Nephron (organoid): ENCODE data around the gene PKMYT1.
"Not testable (repeated sequence)": the region's sequence is repeated elsewhere in the genome, so short reads cannot be mapped to it uniquely, and the experiment has no call there.

ENCODE experiments used
- H3K27ac Mint-ChIP-seq, 3 experiments: 2 replicates each; pipeline ENCODE4 v1.8.0; 2020; ENCODE audit warnings: mixed read lengths in 3 of 3, mild to moderate bottlenecking in 2 of 3, moderate library complexity in 1 of 3
- H3K27me3 Mint-ChIP-seq: 2 replicates; pipeline ENCODE4 v1.8.0; 2021; ENCODE audit warnings: low read depth, mild to moderate bottlenecking, moderate library complexity, mixed read lengths
- H3K36me3 Mint-ChIP-seq: 2 replicates; pipeline ENCODE4 v1.8.0; 2020; ENCODE audit warnings: low read depth, mixed read lengths
- H3K4me1 Mint-ChIP-seq: 2 replicates; pipeline ENCODE4 v1.8.0; 2020; ENCODE audit warnings: mixed read lengths
- H3K4me3 Mint-ChIP-seq, 3 experiments: 2 replicates each; pipeline ENCODE4 v1.8.0; 2020; ENCODE audit warnings: mild to moderate bottlenecking in 3 of 3, mixed read lengths in 3 of 3, moderate library complexity in 2 of 3
- H3K9me3 Mint-ChIP-seq: 2 replicates; pipeline ENCODE4 v1.8.0; 2020; ENCODE audit warnings: mixed read lengths
- CTCF ChIP-seq, 3 experiments: fragments of 200-600 bp; sonication (generic); IDR thresholded peaks; one replicate each; pipeline ENCODE4 v1.5.0; 2021; ENCODE audit warnings: antibody characterized with exemption in 3 of 3; ENCODE audit not compliant: unreplicated experiment in 3 of 3

Gene PKMYT1

DNA sequence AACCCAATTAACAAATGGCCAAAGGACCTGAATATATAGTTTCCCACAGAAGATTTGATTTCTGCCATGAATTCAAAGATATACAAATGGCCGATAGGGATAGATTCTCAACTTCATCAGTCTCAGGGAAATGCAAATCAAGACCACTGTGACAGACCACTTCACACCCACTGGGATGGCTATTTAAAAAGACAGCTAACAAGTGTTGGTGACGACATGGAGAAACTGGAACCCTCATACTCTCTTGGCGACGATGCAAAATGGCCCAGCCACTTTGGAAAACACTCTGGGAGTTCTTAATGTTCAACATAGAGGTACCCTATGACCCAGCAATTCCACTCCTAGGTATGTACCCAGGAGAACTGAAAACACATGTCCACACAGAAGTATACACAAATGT, 33.6 kb downstream of the PKMYT1 start:
- Mint-ChIP-seq H3K36me3 (peaks cover 34% of the 10 kb centered on the region), H3K27ac (no peak overlapping the region), H3K4me3 (no peak overlapping the region), H3K27me3 (no peaks in the 10 kb centered on the region), H3K4me1 (no peaks in the 10 kb centered on the region), H3K9me3 (no peaks in the 10 kb centered on the region)
- TF ChIP-seq CTCF (IDR thresholded peaks at IDR 0.05; ENCODE audit: unreplicated experiment in 3 of 3) = no peak

DNA sequence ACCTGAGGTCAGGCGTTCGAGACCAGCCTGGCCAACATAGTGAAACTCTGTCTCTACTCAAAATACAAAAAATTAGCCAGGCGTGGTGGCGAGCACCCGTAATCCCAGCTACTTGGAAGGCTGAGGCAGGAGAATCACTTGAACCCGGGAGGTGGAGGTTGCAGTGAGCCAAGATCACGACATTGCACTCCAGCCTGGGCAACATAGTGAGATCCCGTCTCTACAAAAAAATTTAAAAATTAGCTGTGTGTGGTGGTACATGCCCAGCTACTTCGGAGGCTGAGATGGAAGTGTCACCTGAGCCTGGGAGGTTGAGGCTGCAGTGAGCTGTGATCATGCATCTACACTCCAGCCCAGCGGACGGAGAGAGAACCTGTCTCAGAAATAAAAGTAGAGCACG, 36.5 kb downstream of the PKMYT1 start:
- peaks cover 48% of the 10 kb centered on the region for H3K36me3 Mint-ChIP-seq
- H3K9me3 Mint-ChIP-seq, H3K4me3 Mint-ChIP-seq, H3K27me3 Mint-ChIP-seq, H3K27ac Mint-ChIP-seq, H3K4me1 Mint-ChIP-seq: not testable (repeated sequence)

DNA sequence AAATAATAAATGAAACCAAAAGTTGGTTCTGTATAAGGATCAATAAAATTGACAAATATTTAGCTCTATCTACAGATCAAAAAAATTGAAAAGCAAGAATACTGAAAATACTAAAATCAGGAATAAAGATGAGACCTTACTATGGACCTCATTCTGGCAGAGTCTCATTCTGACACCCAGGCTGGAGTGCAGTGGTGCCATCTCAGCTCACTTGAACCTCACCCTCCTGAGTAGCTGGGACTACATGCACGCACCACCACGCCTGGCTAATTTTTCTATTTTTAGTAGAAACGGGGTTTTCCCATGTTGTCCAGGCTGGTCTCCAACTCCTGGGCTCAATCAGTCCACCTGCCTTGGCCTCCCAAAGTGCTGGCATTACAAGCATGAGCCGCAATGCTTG, 38.2 kb downstream of the PKMYT1 start:
- Mint-ChIP-seq H3K36me3 (peaks cover 42% of the 10 kb centered on the region), H3K27me3 (no peaks in the 10 kb centered on the region), H3K4me1 (no peaks in the 10 kb centered on the region), H3K27ac (no peak overlapping the region), H3K4me3 (no peak overlapping the region), H3K9me3 (no peaks in the 10 kb centered on the region)
- no peak for TF ChIP-seq CTCF (IDR thresholded peaks at IDR 0.05; ENCODE audit: unreplicated experiment in 3 of 3)

GRCh38 chr16:2939968-2940367, 40.3 kb downstream of the PKMYT1 start:
- Mint-ChIP-seq H3K4me3 (no peak overlapping the region), H3K4me1 (no peaks in the 10 kb centered on the region), H3K27me3 (no peaks in the 10 kb centered on the region), H3K9me3 (no peaks in the 10 kb centered on the region), H3K36me3 (peaks cover 40% of the 10 kb centered on the region), H3K27ac (no peak overlapping the region)
- no peak for TF ChIP-seq CTCF (IDR thresholded peaks at IDR 0.05; ENCODE audit: unreplicated experiment in 3 of 3)

DNA sequence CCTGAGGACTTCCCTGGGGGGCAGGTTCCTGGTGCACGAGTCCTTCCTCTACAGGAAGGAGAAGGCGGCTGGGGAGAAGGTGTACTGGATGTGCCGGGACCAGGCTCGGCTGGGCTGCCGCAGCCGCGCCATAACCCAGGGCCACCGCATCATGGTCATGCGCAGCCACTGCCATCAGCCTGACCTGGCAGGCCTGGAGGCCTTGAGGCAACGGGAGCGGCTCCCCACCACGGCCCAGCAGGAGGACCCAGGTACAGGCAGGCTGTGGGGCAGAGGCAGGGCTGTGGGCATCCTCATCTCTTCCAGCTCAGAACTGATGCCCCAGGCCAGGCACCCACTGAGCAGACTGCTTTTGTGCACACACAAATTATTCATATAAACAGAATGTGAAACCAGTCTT, 42.0 kb downstream of the PKMYT1 start:
- no peak for TF ChIP-seq CTCF (IDR thresholded peaks at IDR 0.05; ENCODE audit: unreplicated experiment in 3 of 3)
- Mint-ChIP-seq H3K4me1 (no peaks in the 10 kb centered on the region), H3K9me3 (no peaks in the 10 kb centered on the region), H3K27me3 (no peaks in the 10 kb centered on the region), H3K4me3 (no peak overlapping the region), H3K36me3 (peaks cover 38% of the 10 kb centered on the region), H3K27ac (no peak overlapping the region)

DNA sequence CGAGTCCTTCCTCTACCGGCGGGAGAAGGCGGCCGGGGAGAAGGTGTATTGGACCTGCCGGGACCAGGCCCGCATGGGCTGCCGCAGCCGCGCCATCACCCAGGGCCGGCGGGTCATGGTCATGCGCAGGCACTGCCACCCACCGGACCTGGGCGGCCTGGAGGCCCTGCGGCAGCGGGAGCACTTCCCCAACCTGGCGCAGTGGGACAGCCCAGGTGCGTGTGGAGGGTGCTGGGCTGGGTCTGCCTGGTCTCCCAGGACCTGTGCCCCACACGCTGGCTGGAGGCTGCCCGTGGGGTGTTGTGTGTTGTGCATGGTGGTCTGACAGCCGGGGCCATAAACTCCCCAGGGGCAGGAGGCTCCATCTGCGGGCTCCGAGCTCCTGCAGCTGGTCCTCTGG, 43.1 kb downstream of the PKMYT1 start:
- Mint-ChIP-seq H3K27ac (no peak overlapping the region), H3K27me3 (no peaks in the 10 kb centered on the region), H3K4me3 (no peak overlapping the region), H3K36me3 (peaks cover 31% of the 10 kb centered on the region), H3K9me3 (no peaks in the 10 kb centered on the region), H3K4me1 (no peaks in the 10 kb centered on the region)
- no peak for TF ChIP-seq CTCF (IDR thresholded peaks at IDR 0.05; ENCODE audit: unreplicated experiment in 3 of 3)
